Brain microvascular endothelial cell (primary cell): ENCODE results near the gene SIPA1L3.

Experiments
- DNase-seq: peaks from one replicate; pipeline ENCODE4 v3.0.0-alpha.2; 2020
- H3K27ac ChIP-seq: fragments of 250-450 bp; sonication (Bioruptor Pico); 2 replicates; pipeline ENCODE4 v1.5.1; 2020; ENCODE audit warnings: mild to moderate bottlenecking, moderate library complexity
- H3K27me3 ChIP-seq: fragments of 250-450 bp; sonication (Bioruptor Pico); replicated peaks from 2 replicates; pipeline ENCODE4 v1.5.1; 2020; ENCODE audit warnings: mild to moderate bottlenecking
- H3K36me3 ChIP-seq: fragments of 250-450 bp; sonication (Bioruptor Pico); replicated peaks from 2 replicates; pipeline ENCODE4 v1.5.1; 2020; ENCODE audit warnings: mild to moderate bottlenecking
- H3K4me3 ChIP-seq: 2 replicates; pipeline ENCODE4 v1.5.1; 2011; ENCODE audit warnings: low read depth, mild to moderate bottlenecking, control low read depth, low read length, moderate library complexity
- CTCF ChIP-seq: IDR thresholded peaks from 2 replicates; pipeline ENCODE4 v1.5.1; 2011; ENCODE audit warnings: low read depth, mild to moderate bottlenecking, moderate library complexity, low read length, control low read depth, inconsistent platforms; ENCODE audit errors: missing control alignments
- in situ Hi-C: cut with HindIII; loops from 2 replicates; pipeline ENCODE4 v1.10.0; 2017; ENCODE audit warnings: low sequenced_read_pairs, low pct_ligation_motif_present

Gene SIPA1L3

GRCh38 chr19:38105574-38105973 is 198.6 kb downstream of the SIPA1L3 start:
- peaks cover 61% of the 10 kb centered on the region for H3K36me3 ChIP-seq
- TF ChIP-seq CTCF, result no peak
- DNase-seq, result no peak
- no peak overlapping the region for H3K4me3 ChIP-seq
- in situ Hi-C loops, result no loop called here
- no peak overlapping the region for H3K27ac ChIP-seq
- no peaks in the 10 kb centered on the region for H3K27me3 ChIP-seq

GRCh38 chr19:38107129-38107528 is 200.1 kb downstream of the SIPA1L3 start:
- Histone ChIP-seq H3K4me3 (no peak overlapping the region), H3K36me3 (peaks cover 60% of the 10 kb centered on the region), H3K27ac (no peak overlapping the region), H3K27me3 (no peaks in the 10 kb centered on the region)
- TF ChIP-seq CTCF, result no peak
- in situ Hi-C loops, result no loop called here
- DNase-seq, result no peak

- no peak for DNase-seq
- in situ Hi-C loops, result no loop called here
These were observed 204.9 kb downstream of the SIPA1L3 start for GRCh38 chr19:38111898-38112297.

GRCh38 chr19:38114651-38115050 is 207.6 kb downstream of the SIPA1L3 start:
- Histone ChIP-seq H3K27ac (no peak overlapping the region), H3K36me3 (peaks cover 59% of the 10 kb centered on the region), H3K27me3 (no peaks in the 10 kb centered on the region), H3K4me3 (no peak overlapping the region)
- in situ Hi-C loops, result no loop called here
- no peak for DNase-seq
- no peak for TF ChIP-seq CTCF

More at GRCh38 chr19:38111898-38112297, 204.9 kb downstream of the SIPA1L3 start:
- no peak overlapping the region for H3K4me3 ChIP-seq
- TF ChIP-seq CTCF, result no peak
- no peak overlapping the region for H3K27ac ChIP-seq
- peaks cover 67% of the 10 kb centered on the region for H3K36me3 ChIP-seq
- no peaks in the 10 kb centered on the region for H3K27me3 ChIP-seq

- peaks cover 57% of the 10 kb centered on the region for H3K36me3 ChIP-seq
- H3K27ac ChIP-seq, result no peak overlapping the region
- in situ Hi-C loops, result no loop called here
- H3K27me3 ChIP-seq, result no peaks in the 10 kb centered on the region
- no peak for TF ChIP-seq CTCF
- H3K4me3 ChIP-seq, result no peak overlapping the region
- DNase-seq, result no peak
These were observed 208.3 kb downstream of the SIPA1L3 start for GRCh38 chr19:38115271-38115802.

GRCh38 chr19:38118176-38118575 is 211.2 kb downstream of the SIPA1L3 start:
- no peak for DNase-seq
- peaks cover 54% of the 10 kb centered on the region for H3K36me3 ChIP-seq

More at GRCh38 chr19:38118176-38118575, 211.2 kb downstream of the SIPA1L3 start:
- Histone ChIP-seq H3K27ac (no peak overlapping the region), H3K27me3 (no peaks in the 10 kb centered on the region), H3K4me3 (no peak overlapping the region)
- in situ Hi-C loops, result no loop called here
- no peak for TF ChIP-seq CTCF
